Stimulated activated CD8-positive, alpha-beta memory T cell treated with anti-CD3 and anti-CD28 coated beads, Interleukin-15, amount 100 ng/mL, for 4 hours (primary cell): ENCODE data around the gene G6PC3.
"Not testable (repeated sequence)": the region's sequence is repeated elsewhere in the genome, so short reads cannot be mapped to it uniquely, and the experiment has no call there.

Source experiments
- DNase-seq, 2 donors: peaks; one replicate each; pipeline ENCODE4 v3.0.0-alpha.2; 2020; ENCODE audit warnings: low read depth in 2 of 2

Gene G6PC3

DNA sequence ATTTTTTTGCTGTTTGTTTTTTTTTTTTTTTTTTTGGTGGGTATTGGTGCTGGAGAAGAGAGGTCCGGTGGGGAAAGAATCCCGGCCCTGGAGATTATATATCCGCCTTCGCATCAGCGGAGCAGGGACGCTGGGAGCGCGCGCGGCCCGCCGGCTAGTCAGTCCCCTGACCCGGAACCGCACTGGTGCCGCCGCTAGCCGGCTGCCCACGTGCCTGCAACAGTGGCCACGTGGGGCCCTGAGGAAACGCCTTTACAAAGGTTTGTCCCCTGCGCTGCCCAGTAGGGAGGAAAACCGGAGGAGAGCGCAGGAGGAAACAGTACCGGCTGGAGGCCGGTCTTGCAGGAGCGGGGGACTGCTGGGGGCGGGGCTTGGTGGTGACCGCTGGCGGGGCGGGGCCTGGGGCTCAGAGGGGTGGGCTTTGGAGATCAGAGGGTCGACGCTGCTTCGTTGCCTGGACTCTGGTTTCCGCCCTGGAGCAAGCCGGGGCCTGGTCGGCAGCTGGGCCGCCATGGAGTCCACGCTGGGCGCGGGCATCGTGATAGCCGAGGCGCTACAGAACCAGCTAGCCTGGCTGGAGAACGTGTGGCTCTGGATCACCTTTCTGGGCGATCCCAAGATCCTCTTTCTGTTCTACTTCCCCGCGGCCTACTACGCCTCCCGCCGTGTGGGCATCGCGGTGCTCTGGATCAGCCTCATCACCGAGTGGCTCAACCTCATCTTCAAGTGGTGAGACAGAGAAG is at the start of gene G6PC3:
G6PC3 (plus strand) TSS at position 281 of the 743 bp plus-strand sequence; CDS start at position 512, 231 bp downstream.
- DNase-seq, result peak; percentile 53 to 59

DNA sequence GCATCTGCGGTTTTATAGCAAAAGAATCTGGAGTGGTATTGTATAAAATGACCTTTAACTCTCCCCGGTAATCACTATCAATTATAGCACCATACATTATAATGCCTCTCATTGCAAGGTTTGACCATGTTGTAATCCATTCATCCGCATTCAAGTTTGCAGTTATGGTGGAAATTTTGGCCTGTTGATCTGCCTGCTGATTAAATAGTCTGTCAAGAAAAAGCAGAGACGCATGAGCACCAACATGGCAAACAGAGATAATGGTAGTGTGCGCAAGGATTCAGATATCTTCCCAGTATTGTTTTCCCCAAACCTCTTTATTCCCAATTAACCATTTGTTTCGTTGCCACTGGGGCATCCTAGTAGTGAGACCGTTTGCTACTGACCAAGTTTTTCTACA is 49.3 kb upstream of the G6PC3 start:
- DNase-seq, result not testable (repeated sequence)

DNA sequence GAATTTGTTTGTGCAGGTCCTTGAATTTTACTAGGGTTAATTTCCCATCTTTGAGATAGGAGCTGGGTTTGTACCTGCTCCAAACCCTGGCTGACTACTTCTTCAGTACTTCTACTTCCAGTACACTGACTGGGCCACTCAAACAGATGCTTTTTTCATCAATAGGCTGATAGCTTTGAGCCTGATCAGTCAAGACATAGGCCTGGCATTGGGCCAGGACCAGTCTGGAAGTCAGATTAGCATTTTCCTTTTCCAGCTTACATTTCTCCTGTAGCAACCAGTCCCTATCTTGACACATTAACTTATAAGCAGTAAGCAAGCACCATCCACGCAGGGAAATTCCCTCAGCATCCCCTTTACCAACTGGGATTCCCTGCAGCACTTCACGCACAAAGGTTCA is 48.3 kb upstream of the G6PC3 start:
- DNase-seq, result no peak

- DNase-seq, result no peak
These were observed 46.8 kb upstream of the G6PC3 start for GRCh38 chr17:44023545-44024270.

DNA sequence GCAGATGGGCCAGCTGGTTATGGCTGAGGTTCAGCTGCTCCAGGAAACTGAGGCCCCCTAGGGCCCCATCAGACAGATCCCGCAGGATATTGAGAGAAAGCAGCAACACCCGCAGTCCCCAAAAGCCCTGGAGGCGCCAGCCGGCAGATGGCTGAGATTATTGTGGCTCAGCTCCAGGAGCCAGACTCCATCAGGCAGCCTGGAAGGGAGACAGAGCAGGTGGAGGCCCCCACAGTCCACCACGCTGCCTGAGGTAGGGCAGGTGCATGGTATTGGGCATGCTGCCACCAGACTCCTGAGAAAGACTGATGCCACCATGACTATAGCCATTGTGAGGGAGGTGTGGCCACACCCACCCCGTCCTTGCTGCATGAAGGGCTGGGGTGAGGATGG is 46.3 kb upstream of the G6PC3 start:
- DNase-seq, result no peak

GRCh38 chr17:44024853-44025252 is 45.7 kb upstream of the G6PC3 start:
- DNase-seq, result no peak

- DNase-seq, result no peak
These were observed 40.8 kb upstream of the G6PC3 start for GRCh38 chr17:44029736-44030135.

- no peak for DNase-seq
These were observed 40.1 kb upstream of the G6PC3 start for GRCh38 chr17:44030482-44030881.

DNA sequence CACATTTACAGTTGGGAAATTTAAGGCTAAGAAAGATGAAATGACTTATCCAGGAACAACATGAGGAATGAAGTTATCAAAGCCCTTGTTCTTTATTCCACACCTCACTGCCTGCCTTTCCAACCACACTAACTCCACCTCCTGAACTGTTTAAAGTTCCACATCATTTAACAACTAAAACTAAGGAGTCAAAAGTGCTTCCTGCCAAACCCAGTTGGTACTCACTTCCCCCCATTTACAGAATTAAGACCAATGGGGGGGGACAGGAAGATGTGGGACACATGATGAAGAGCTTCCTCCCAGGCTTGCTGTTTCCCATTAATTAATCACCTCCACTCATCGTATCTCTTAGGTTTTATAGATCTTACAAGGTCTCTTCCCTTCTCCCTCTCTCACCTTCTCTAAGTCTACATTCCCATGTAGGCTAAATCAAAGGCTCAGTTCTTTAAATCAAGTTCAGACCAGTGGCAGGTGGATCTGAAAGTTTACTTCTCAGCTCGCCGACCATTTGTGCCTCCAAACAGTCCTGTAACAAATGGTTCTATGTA is 36.6 kb upstream of the G6PC3 start:
- DNase-seq, result no peak

GRCh38 chr17:44034688-44035087 is 35.8 kb upstream of the G6PC3 start:
- not testable (repeated sequence) for DNase-seq

DNA sequence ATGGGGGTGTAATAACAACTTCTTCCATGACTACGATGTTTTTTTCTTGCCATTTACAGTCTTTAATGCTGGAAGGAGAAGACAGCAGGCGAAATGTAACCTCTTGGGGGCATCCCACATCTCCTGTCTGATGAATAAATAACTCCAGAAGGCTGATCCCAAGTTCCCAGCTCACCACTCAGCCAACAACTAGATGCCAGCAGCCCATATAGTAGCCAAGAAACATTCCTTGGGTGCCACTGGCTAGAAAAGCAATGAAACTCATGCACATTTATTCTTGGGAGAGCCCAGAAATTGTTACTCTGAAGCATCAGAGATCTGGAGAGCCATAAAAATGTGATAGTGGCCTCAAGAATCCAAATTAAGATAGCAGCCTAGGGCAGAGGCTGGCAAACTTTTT is 33.1 kb upstream of the G6PC3 start:
- no peak for DNase-seq

DNA sequence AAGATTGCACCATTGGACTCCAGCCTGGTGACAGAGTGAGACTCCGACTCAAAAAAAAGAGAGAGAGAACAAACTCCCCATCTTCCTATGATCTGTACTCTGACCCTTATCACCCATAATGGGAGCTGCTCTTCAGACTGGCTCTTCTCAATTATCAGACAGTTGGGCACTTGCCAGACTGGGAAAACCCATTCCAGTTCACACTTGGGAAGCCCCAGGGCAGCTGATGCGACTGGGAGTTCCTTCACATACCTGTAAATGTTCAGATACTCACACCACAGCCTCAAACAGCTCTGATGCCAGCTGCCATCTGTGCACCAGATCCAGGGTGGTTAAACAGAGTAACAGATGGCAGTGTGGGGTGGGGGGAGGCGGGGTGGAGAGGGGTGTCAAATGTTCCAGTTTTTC is 31.9 kb upstream of the G6PC3 start:
- no peak for DNase-seq

- DNase-seq, result no peak
These were observed 30.5 kb upstream of the G6PC3 start for GRCh38 chr17:44039829-44040635.

GRCh38 chr17:44043272-44043696 is 27.3 kb upstream of the G6PC3 start:
- DNase-seq, result no peak

GRCh38 chr17:44044071-44044470 is 26.5 kb upstream of the G6PC3 start:
- DNase-seq, result no peak

DNA sequence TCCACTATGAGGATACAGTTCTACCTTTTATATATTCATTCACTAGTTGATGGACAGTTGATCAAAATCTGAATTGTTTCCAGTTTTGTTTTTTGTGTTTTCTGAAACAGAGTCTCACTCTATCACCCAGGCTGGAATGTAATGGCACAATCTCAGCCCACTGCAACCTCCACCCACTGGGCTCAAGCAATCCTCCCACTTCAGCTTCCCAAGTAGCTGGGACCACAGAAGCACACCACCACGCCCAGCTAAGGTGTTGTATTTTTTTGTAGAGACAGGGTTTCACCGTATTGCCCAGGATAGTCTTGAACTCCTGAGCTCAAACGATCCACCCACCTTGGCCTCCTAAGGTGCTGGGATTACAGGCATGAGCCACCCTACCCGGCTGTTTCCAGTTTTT is 25.0 kb upstream of the G6PC3 start:
- DNase-seq, result no peak

DNA sequence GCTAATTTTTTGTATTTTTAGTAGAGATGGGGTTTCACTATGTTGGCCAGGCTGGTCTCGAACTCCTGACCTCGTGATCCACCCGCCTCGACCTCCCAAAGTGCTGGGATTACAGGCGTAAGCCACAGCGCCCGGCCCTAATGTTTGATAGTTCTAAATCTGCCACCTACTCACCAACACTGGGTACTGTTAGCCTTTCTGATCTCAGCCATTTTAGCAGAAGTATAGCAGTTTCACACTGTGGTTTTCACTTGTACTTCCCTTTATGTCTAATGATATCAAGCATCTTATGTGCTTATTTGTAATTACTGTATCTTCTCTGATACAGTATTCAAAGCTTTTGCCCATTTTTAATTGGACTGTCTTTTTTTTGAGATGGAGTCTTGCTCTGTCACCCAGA is 23.6 kb upstream of the G6PC3 start:
- not testable (repeated sequence) for DNase-seq

- DNase-seq, result no peak
These were observed 21.1 kb upstream of the G6PC3 start for GRCh38 chr17:44049294-44050060.

DNA sequence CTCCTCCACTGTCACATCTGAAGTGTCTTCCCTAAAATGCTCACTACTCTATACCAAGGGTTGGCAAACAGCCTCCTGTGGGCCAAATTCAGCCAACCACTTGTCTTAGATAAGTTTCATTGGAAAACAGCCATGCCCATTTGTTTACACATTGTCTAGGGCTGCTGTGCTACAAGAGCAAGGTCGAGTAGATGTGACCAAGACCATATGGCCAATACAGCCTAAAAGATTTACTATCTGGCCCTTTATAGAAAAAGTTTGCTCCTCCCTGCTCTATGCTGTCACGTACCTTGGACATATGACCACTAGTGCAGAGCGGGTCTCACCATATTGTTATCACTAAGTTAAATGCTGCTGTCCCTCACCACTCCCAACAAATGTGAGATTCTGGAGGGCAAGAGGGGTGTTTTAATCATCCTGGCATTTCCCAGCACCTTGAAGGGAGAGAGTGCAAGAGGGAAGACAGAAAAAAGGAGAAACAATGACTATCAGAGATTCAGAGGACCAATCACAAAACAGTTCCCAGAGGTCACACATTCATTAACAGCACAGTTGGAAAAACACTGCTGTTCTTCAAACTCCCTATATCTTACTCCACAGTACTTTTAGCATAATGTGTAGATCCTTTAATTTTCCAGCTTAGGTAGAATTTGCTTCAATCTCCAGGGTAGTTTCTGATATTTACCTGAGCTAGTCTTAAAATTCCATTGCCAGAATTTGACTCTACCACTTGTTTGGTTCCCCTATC is 17.2 kb upstream of the G6PC3 start:
- no peak for DNase-seq

DNA sequence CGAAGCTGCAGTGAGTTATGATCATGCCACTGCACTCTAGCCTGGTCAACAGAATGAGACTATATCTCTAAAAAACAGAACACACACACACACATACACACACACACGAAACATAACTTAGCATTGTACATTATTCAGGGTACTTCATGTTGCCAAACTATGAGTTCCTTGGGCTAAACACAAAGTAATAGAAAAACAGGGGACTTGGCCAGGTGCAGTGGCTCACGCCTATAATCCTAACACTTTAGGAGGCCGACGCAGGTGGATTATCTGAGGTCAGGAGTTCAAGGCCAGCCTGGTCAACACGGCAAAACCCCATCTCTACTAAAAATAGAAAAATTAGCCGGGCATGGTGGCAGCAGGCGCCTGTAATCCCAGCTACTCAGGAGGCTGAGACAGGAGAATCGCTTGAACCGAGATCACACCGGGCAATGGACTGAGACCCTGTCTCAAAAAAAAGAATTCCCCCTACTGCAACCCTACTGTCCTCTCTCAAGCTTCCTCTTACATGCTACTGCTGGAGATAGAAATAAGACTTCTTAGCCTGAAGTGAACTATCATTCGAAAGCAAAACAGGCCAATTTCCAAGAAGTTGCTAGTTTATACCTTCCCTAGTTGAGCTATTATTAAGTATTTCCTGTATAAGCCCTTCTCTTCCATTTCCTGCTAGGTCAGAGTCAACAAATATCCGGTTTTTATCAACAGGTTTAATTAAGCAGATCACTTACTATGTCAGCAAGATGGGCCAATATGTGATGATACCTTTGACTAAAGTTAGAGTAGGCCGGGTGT is 11.2 kb upstream of the G6PC3 start:
- no peak for DNase-seq
